H1 (cell line): ENCODE data around the gene TIMM10. TPM values are rescaled to one million over a fixed set of nuclear protein-coding genes. Genes with fewer than 3 reads are reported as not detected.
A peak's percentile ranks its signal among the peaks of the same experiment; 100 is the strongest.

ENCODE experiments used
- ASH2L ChIP-seq: fragments of 200-600, 300-600 bp; sonication (generic); IDR thresholded peaks from one replicate; pipeline ENCODE4 v1.7.1; 2017; ENCODE audit warnings: low read length
- CREB1 ChIP-seq: IDR thresholded peaks from 2 replicates; pipeline ENCODE4 v1.6.1; 2012; ENCODE audit warnings: inconsistent platforms
- EGR1 ChIP-seq: IDR thresholded peaks from 2 replicates; pipeline ENCODE4 v1.6.1; 2011; ENCODE audit warnings: low read depth, low read length, borderline replicate concordance
- FOSL1 ChIP-seq: IDR thresholded peaks from 2 replicates; pipeline ENCODE4 v1.6.1; 2011; ENCODE audit warnings: mild to moderate bottlenecking, low read depth, low read length, moderate library complexity; ENCODE audit not compliant: insufficient read depth
- GABPA ChIP-seq: IDR thresholded peaks from 2 replicates; pipeline ENCODE4 v1.6.1; 2011; ENCODE audit warnings: mild to moderate bottlenecking, low read length, moderate library complexity, borderline replicate concordance; ENCODE audit not compliant: insufficient read depth
- GTF2F1 ChIP-seq: IDR thresholded peaks from 2 replicates; pipeline ENCODE4 v1.6.1; 2012; ENCODE audit warnings: low read depth, low read length, improper control_type of control experiment, borderline replicate concordance
- HDAC6 ChIP-seq: IDR thresholded peaks from one replicate; pipeline ENCODE4 v1.7.1; 2012; ENCODE audit warnings: low read depth, mild to moderate bottlenecking, inconsistent platforms, low read length, moderate library complexity
- JUND ChIP-seq: IDR thresholded peaks from 2 replicates; pipeline ENCODE4 v1.6.1; 2011; ENCODE audit warnings: mild to moderate bottlenecking, improper control_type of control experiment, low read length
- KDM1A ChIP-seq: fragments of 200-600, 300-600 bp; sonication (generic); IDR thresholded peaks from 2 replicates; pipeline ENCODE4 v1.7.1; 2016; ENCODE audit warnings: mild to moderate bottlenecking, low read length, borderline replicate concordance
- MAFK ChIP-seq: IDR thresholded peaks from 2 replicates; pipeline ENCODE4 v1.6.1; 2012; ENCODE audit warnings: low read depth, mild to moderate bottlenecking, improper control_type of control experiment, low read length
- NRF1 ChIP-seq: IDR thresholded peaks from 2 replicates; pipeline ENCODE4 v1.6.1; 2011; ENCODE audit warnings: mild to moderate bottlenecking, low read depth, low read length, improper control_type of control experiment
- PHF8 ChIP-seq: fragments of 200-600 bp; sonication (generic); conservative IDR thresholded peaks from 2 replicates; pipeline ENCODE4 v1.7.1; 2012; ENCODE audit warnings: low read depth, mild to moderate bottlenecking, inconsistent platforms, low read length, moderate library complexity
- POLR2A ChIP-seq, 2 experiments: IDR thresholded peaks; 1 replicate in 1 of 2; 2 replicates in 1 of 2; pipeline ENCODE4 v1.6.1; 2011; ENCODE audit warnings: low read depth in 2 of 2, low read length in 2 of 2, mild to moderate bottlenecking in 2 of 2; ENCODE audit errors: control extremely low read depth in 1 of 2
- POU5F1 ChIP-seq: IDR thresholded peaks from 2 replicates; pipeline ENCODE4 v1.6.1; 2011; ENCODE audit warnings: low read depth, mild to moderate bottlenecking, low read length, moderate library complexity
- RAD21 ChIP-seq, 2 experiments: IDR thresholded peaks in 1 of 2; conservative IDR thresholded peaks in 1 of 2; 2 replicates each; pipeline ENCODE4 v1.6.1; 2011; ENCODE audit warnings: low read depth in 2 of 2, low read length in 2 of 2, improper control_type of control experiment in 1 of 2, inconsistent platforms in 1 of 2, mild to moderate bottlenecking in 1 of 2, moderate library complexity in 1 of 2
- SAP30 ChIP-seq: fragments of 300-600 bp; sonication (generic); IDR thresholded peaks from 2 replicates; pipeline ENCODE4 v1.7.1; 2012; ENCODE audit warnings: low read length, moderate library complexity, mild to moderate bottlenecking, inconsistent platforms; ENCODE audit not compliant: insufficient read depth, insufficient replicate concordance
- SIRT6 ChIP-seq: IDR thresholded peaks from one replicate; pipeline ENCODE4 v1.7.1; 2012; ENCODE audit warnings: low read length, inconsistent platforms
- SIX5 ChIP-seq: IDR thresholded peaks from 2 replicates; pipeline ENCODE4 v1.6.1; 2011; ENCODE audit warnings: mild to moderate bottlenecking, low read depth, low read length
- SP2 ChIP-seq: IDR thresholded peaks from 2 replicates; pipeline ENCODE4 v1.6.1; 2012; ENCODE audit warnings: mild to moderate bottlenecking, low read length, inconsistent platforms
- TAF1 ChIP-seq: IDR thresholded peaks from 2 replicates; pipeline ENCODE4 v1.6.1; 2011; ENCODE audit warnings: mild to moderate bottlenecking, low read depth, low read length
- TCF12 ChIP-seq: IDR thresholded peaks from 2 replicates; pipeline ENCODE4 v1.6.1; 2011; ENCODE audit warnings: low read depth, mild to moderate bottlenecking, low read length
- YY1 ChIP-seq: IDR thresholded peaks from 2 replicates; pipeline ENCODE4 v1.6.1; 2011; ENCODE audit warnings: low read depth, mild to moderate bottlenecking, low read length
- ZNF274 ChIP-seq: IDR thresholded peaks from 2 replicates; pipeline ENCODE4 v1.7.0; 2012; ENCODE audit warnings: low read length, borderline replicate concordance; ENCODE audit errors: extremely low read depth
- polyA plus RNA-seq, 7 experiments: library from polyadenylated mRNA; depleted of rRNA in 3 of 7; stranded (reverse) in 5 of 7; unstranded in 2 of 7; fragments of >200 nt in 5 of 7; fragments of 200-250 nt in 2 of 7; gene quantifications; 1 replicate in 5 of 7; 2 replicates in 1 of 7; 4 replicates in 1 of 7; pipeline versions ENCODE4 v1.2.1 to v1.2.3, GENCODE V29; 2011 to 2013; ENCODE audit warnings: missing spikeins in 2 of 7, mixed read lengths in 2 of 7
- total RNA-seq: library from RNA; stranded (reverse); fragmentation: NEBNext Ultra II Directional; extraction: Animal tissue kit (Norgen Biotek cat#: 25700); gene quantifications from 2 replicates; pipeline ENCODE4 v1.2.1, GENCODE V29; 2021
- TF ChIP-seq, protein P1 (sequence below): IDR thresholded peaks from 2 replicates; pipeline ENCODE4 v1.6.1; 2011; ENCODE audit warnings: low read depth, mild to moderate bottlenecking, low read length; ENCODE audit not compliant: insufficient read depth

The TIMM10 gene
- total and polyA plus RNA-seq, 2 of the 8 experiments (the other 6 are each of a cell fraction or from before 2014, with no cell fraction given), result 117 to 227 TPM

GRCh38 chr11:57493507-57494503 is 36.7 kb downstream of the TIMM10 start (continued):
- no peak for TF ChIP-seq NRF1
- no peak for TF ChIP-seq SIX5
- peak in 1 of 2 experiments; percentile 36; a peak in 1 of 3 replicates for TF ChIP-seq POLR2A (IDR thresholded peaks at IDR 0.05; ENCODE audit: control extremely low read depth in 1 of 2, low read depth in 2 of 2, low read length in 2 of 2)
- TF ChIP-seq RAD21 (IDR thresholded peaks at IDR 0.05 in 1 of 2, conservative IDR thresholded peaks at IDR 0.05 in 1 of 2; ENCODE audit: low read depth in 2 of 2, low read length in 2 of 2), result peak; percentile 63 to 74
- TF ChIP-seq YY1, result no peak
- TF ChIP-seq HDAC6, result no peak
- TF ChIP-seq EGR1, result no peak
- TF ChIP-seq MAFK, result no peak
- TF ChIP-seq SIRT6, result no peak
- TF ChIP-seq TCF12, result peak; percentile 93; the same call in 1 of the 2 replicates
- no peak for TF ChIP-seq PHF8
- no peak for TF ChIP-seq CREB1
- no peak for TF ChIP-seq SAP30
- TF ChIP-seq SP2, result no peak
- peak; percentile 68; the same call in 1 of the 2 replicates for TF ChIP-seq KDM1A
- TF ChIP-seq JUND, result peak; percentile 62; the same call in 1 of the 2 replicates
- TF ChIP-seq FOSL1, result no peak
- TF ChIP-seq, protein P1, sequence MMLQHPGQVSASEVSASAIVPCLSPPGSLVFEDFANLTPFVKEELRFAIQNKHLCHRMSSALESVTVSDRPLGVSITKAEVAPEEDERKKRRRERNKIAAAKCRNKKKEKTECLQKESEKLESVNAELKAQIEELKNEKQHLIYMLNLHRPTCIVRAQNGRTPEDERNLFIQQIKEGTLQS, result no peak
- no peak for TF ChIP-seq POU5F1
- TF ChIP-seq ZNF274, result no peak
- TF ChIP-seq GABPA, result no peak
- TF ChIP-seq TAF1, result peak; percentile 46; the same call in 1 of the 2 replicates
- TF ChIP-seq GTF2F1, result no peak
- TF ChIP-seq ASH2L, result no peak
